Dermis microvascular lymphatic vessel endothelial cell (primary cell): Measurements from ENCODE around the gene HS3ST2. TPM values are rescaled to one million over a fixed set of nuclear protein-coding genes. Genes with fewer than 3 reads are reported as not detected.
"Not testable (repeated sequence)": the region's sequence is repeated elsewhere in the genome, so short reads cannot be mapped to it uniquely, and the experiment has no call there.

Experiments
- DNase-seq, 2 donors: peaks; one replicate each; pipeline versions ENCODE4 v3.0.0 to v3.0.0-alpha.2; 2010; ENCODE audit warnings: low read depth in 2 of 2
- total RNA-seq: library from RNA; depleted of rRNA; stranded (reverse); fragments of >200 nt; gene quantifications from 2 replicates; pipeline ENCODE4 v1.2.1, GENCODE V29; 2014

HS3ST2 gene
- total RNA-seq, 1 donor from 2014 or later: 0.13 TPM

- DNase-seq: no peak
Measured at GRCh38 chr16:22932032-22932771, 118.2 kb downstream of the HS3ST2 start.

- DNase-seq: peak; percentile 30 to 49
Measured at GRCh38 chr16:22933173-22933572, 119.2 kb downstream of the HS3ST2 start.

GRCh38 chr16:22934786-22935185 lies 120.8 kb downstream of the HS3ST2 start:
- no peak for DNase-seq

GRCh38 chr16:22937169-22937568 lies 123.2 kb downstream of the HS3ST2 start:
- DNase-seq: no peak

- DNase-seq: no peak
Measured at GRCh38 chr16:22938647-22939046, 124.7 kb downstream of the HS3ST2 start.

- not testable (repeated sequence) for DNase-seq
Measured at GRCh38 chr16:22939744-22940363, 125.9 kb downstream of the HS3ST2 start.

- no peak for DNase-seq
Measured at GRCh38 chr16:22941970-22942501, 128.1 kb downstream of the HS3ST2 start.

- no peak for DNase-seq
Measured at GRCh38 chr16:22942811-22943210, 128.8 kb downstream of the HS3ST2 start.

GRCh38 chr16:22945361-22945760 lies 131.4 kb downstream of the HS3ST2 start:
- DNase-seq: no peak

- no peak for DNase-seq
Measured at GRCh38 chr16:22946433-22946832, 132.5 kb downstream of the HS3ST2 start.

GRCh38 chr16:22948058-22948602 lies 134.2 kb downstream of the HS3ST2 start:
- DNase-seq: no peak

GRCh38 chr16:22948603-22949368 lies 134.8 kb downstream of the HS3ST2 start:
- DNase-seq: peak; percentile 70 to 82

GRCh38 chr16:22955461-22956070 lies 141.6 kb downstream of the HS3ST2 start:
- DNase-seq: no peak

GRCh38 chr16:22961206-22961605 lies 147.2 kb downstream of the HS3ST2 start:
- DNase-seq: no peak

- DNase-seq: no peak
Measured at GRCh38 chr16:22962905-22963304, 148.9 kb downstream of the HS3ST2 start.
